ENCODE measurements around the gene OR2S2. TPM values are rescaled to one million over a fixed set of nuclear protein-coding genes. Genes with fewer than 3 reads are reported as not detected.
A peak's percentile ranks its signal among the peaks of the same experiment; 100 is the strongest.

OR2S2 gene
- total and polyA plus RNA-seq, 2 experiments from 2014 or later = 0.11 to 0.30 TPM

DNA sequence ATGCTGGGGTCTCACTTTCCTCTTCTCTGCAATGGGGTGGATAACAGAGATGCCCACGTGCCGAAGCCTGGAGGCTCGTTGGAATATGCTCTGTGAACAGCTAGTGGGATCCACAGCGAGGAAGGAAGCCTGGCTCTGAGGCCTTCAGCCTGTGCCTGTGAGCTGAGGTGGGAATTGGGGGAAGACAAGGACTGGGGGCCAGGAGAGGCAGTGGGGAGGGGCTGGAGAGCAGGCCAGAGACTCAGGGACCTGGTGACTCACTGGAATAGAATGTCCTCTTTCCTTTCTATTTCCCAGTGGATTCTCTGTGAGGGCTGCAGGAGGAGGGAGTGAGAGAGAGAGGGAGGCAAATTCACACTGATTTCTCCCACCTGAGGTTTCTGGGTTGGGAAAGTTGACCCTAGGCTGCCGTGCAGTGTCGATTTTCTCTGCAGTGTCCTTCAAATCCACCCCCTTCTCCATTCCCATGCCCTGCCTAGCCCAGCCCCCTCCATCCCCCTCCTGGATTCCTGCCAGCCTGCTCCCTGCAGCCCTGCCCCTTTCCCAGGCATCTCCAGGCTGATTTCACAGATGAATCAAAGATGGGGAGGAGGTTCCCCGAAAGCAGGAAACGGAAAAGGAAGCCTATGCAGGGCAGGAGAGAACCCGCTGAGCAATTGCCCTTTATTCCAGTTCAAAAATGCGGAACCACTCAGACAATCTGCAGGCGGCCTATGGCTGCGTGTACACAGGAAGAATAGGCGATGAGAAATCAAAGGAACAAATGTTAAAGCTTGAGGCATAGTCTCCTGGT lies 50.0 kb downstream of the OR2S2 start:
- H3F3A ChIP-seq (ENCODE audit: insufficient read depth) = peaks cover 43% of the 10 kb centered on the region
- H3K36me3 ChIP-seq (ENCODE audit: low read depth) = no peaks in the 10 kb centered on the region
- no peak for TF ChIP-seq EZH2 (IDR thresholded peaks at IDR 0.05; ENCODE audit: insufficient read depth, poor library complexity, severe bottlenecking)
- no peak for TF ChIP-seq EZH2phosphoT487 (IDR thresholded peaks at IDR 0.05; ENCODE audit: insufficient read depth, low read depth)
- peaks cover 52% of the 10 kb centered on the region for H3K4me1 ChIP-seq (ENCODE audit: insufficient read depth)
- peak overlapping the region; percentile 97 for H3K27ac ChIP-seq
- H3K9ac ChIP-seq = peak overlapping the region; percentile 84
- DNase-seq = peak; percentile 87
- H3K27me3 ChIP-seq (replicated peaks; ENCODE audit: insufficient read depth) = no peaks in the 10 kb centered on the region
- H3K9me2 ChIP-seq (ENCODE audit: insufficient read depth) = no peaks in the 10 kb centered on the region
- H3K79me2 ChIP-seq (ENCODE audit: insufficient read depth) = no peaks in the 10 kb centered on the region
- H2AFZ ChIP-seq = peak overlapping the region; percentile 83
- H3K4me3 ChIP-seq = peak overlapping the region; percentile 56
- no peaks in the 10 kb centered on the region for H4K20me1 ChIP-seq (ENCODE audit: insufficient read depth)
- in situ Hi-C loops (cut with MboI) = no loop called here
- WGBS, 2 experiments (ENCODE audit: low coverage in 1 of 2, low lambda C conversion rate in 2 of 2, missing lambda C conversion rate in 2 of 2) = 1 to 5% methylated on average over 13 of the region's 13 CpGs
- H3K4me2 ChIP-seq (ENCODE audit: unreplicated experiment) = peak overlapping the region; percentile 74
- no peaks in the 10 kb centered on the region for H3K9me3 ChIP-seq (ENCODE audit: low read depth)

Other genes with a start within 250 kb of the OR2S2 start
- gene TLN1, start 226.0 kb downstream of the OR2S2 start, total RNA-seq (2014; rRNA removed; shearing (Covaris generic)) = 527 and 566 TPM in 2 replicates
- gene TLN1, start 226.0 kb downstream of the OR2S2 start, polyA plus RNA-seq (2016; fragmentation: Nextera tagmentation; extraction: Ambion mirVana) = 198 and 202 TPM in 2 replicates
- 101 and 111 TPM in 2 replicates for gene CREB3, start 225.5 kb downstream of the OR2S2 start, total RNA-seq (2014; rRNA removed; shearing (Covaris generic))
- gene CREB3, start 225.5 kb downstream of the OR2S2 start, polyA plus RNA-seq (2016; fragmentation: Nextera tagmentation; extraction: Ambion mirVana) = 113 and 114 TPM in 2 replicates
- gene GBA2, start 208.9 kb downstream of the OR2S2 start, total RNA-seq (2014; rRNA removed; shearing (Covaris generic)) = 20.3 and 30.0 TPM in 2 replicates
- gene GBA2, start 208.9 kb downstream of the OR2S2 start, polyA plus RNA-seq (2016; fragmentation: Nextera tagmentation; extraction: Ambion mirVana) = 24.0 and 27.6 TPM in 2 replicates
- gene RGP1, start 208.9 kb downstream of the OR2S2 start, total RNA-seq (2014; rRNA removed; shearing (Covaris generic)) = 19.1 and 20.0 TPM in 2 replicates
- gene RGP1, start 208.9 kb downstream of the OR2S2 start, polyA plus RNA-seq (2016; fragmentation: Nextera tagmentation; extraction: Ambion mirVana) = 4.7 and 4.8 TPM in 2 replicates
- not detected in 2 replicates for gene MSMP, start 203.9 kb downstream of the OR2S2 start, total RNA-seq (2014; rRNA removed; shearing (Covaris generic))
- gene MSMP, start 203.9 kb downstream of the OR2S2 start, polyA plus RNA-seq (2016; fragmentation: Nextera tagmentation; extraction: Ambion mirVana) = not detected in 2 replicates
- 26.7 and 26.9 TPM in 2 replicates for gene NPR2, start 166.6 kb downstream of the OR2S2 start, total RNA-seq (2014; rRNA removed; shearing (Covaris generic))
- gene NPR2, start 166.6 kb downstream of the OR2S2 start, polyA plus RNA-seq (2016; fragmentation: Nextera tagmentation; extraction: Ambion mirVana) = 9.7 and 11.8 TPM in 2 replicates
- 0.76 and 0.97 TPM in 2 replicates for gene SPAG8, start 145.9 kb downstream of the OR2S2 start, total RNA-seq (2014; rRNA removed; shearing (Covaris generic))
- gene SPAG8, start 145.9 kb downstream of the OR2S2 start, polyA plus RNA-seq (2016; fragmentation: Nextera tagmentation; extraction: Ambion mirVana) = 1.2 and 1.3 TPM in 2 replicates
- 16.7 and 30.6 TPM in 2 replicates for gene HINT2, start 143.1 kb downstream of the OR2S2 start, total RNA-seq (2014; rRNA removed; shearing (Covaris generic))
- gene HINT2, start 143.1 kb downstream of the OR2S2 start, polyA plus RNA-seq (2016; fragmentation: Nextera tagmentation; extraction: Ambion mirVana) = 50.7 and 60.5 TPM in 2 replicates
- gene FAM221B, start 129.4 kb downstream of the OR2S2 start, total RNA-seq (2014; rRNA removed; shearing (Covaris generic)) = not detected in 2 replicates
- not detected in 2 replicates for gene FAM221B, start 129.4 kb downstream of the OR2S2 start, polyA plus RNA-seq (2016; fragmentation: Nextera tagmentation; extraction: Ambion mirVana)
- 3.7 and 3.9 TPM in 2 replicates for gene TMEM8B, start 128.9 kb downstream of the OR2S2 start, total RNA-seq (2014; rRNA removed; shearing (Covaris generic))
- gene TMEM8B, start 128.9 kb downstream of the OR2S2 start, polyA plus RNA-seq (2016; fragmentation: Nextera tagmentation; extraction: Ambion mirVana) = 4.0 and 4.9 TPM in 2 replicates
- not detected in 2 replicates for gene OR13J1, start 87.8 kb downstream of the OR2S2 start, total RNA-seq (2014; rRNA removed; shearing (Covaris generic))
- gene OR13J1, start 87.8 kb downstream of the OR2S2 start, polyA plus RNA-seq (2016; fragmentation: Nextera tagmentation; extraction: Ambion mirVana) = not detected in 2 replicates
- gene HRCT1, start 52.0 kb downstream of the OR2S2 start, total RNA-seq (2014; rRNA removed; shearing (Covaris generic)) = 0.76 and 1.2 TPM in 2 replicates
- gene HRCT1, start 52.0 kb downstream of the OR2S2 start, polyA plus RNA-seq (2016; fragmentation: Nextera tagmentation; extraction: Ambion mirVana) = 3.4 and 3.6 TPM in 2 replicates
- not detected in 2 replicates for gene SPAAR, start 48.7 kb downstream of the OR2S2 start, total RNA-seq (2014; rRNA removed; shearing (Covaris generic))
- gene SPAAR, start 48.7 kb downstream of the OR2S2 start, polyA plus RNA-seq (2016; fragmentation: Nextera tagmentation; extraction: Ambion mirVana) = 0.23 and 0.39 TPM in 2 replicates
- 113 and 127 TPM in 2 replicates for gene RECK, start 78.8 kb upstream of the OR2S2 start, total RNA-seq (2014; rRNA removed; shearing (Covaris generic))
- gene RECK, start 78.8 kb upstream of the OR2S2 start, polyA plus RNA-seq (2016; fragmentation: Nextera tagmentation; extraction: Ambion mirVana) = 161 and 165 TPM in 2 replicates
- 27.5 and 32.9 TPM in 2 replicates for gene GLIPR2, start 178.6 kb upstream of the OR2S2 start, total RNA-seq (2014; rRNA removed; shearing (Covaris generic))
- 43.4 and 47.5 TPM in 2 replicates for gene GLIPR2, start 178.6 kb upstream of the OR2S2 start, polyA plus RNA-seq (2016; fragmentation: Nextera tagmentation; extraction: Ambion mirVana)
- 0.51 and 2.8 TPM in 2 replicates for gene CCIN, start 211.2 kb upstream of the OR2S2 start, total RNA-seq (2014; rRNA removed; shearing (Covaris generic))
- 1.4 and 2.5 TPM in 2 replicates for gene CCIN, start 211.2 kb upstream of the OR2S2 start, polyA plus RNA-seq (2016; fragmentation: Nextera tagmentation; extraction: Ambion mirVana)
- 230 and 240 TPM in 2 replicates for gene CLTA, start 232.8 kb upstream of the OR2S2 start, total RNA-seq (2014; rRNA removed; shearing (Covaris generic))
- 218 and 229 TPM in 2 replicates for gene CLTA, start 232.8 kb upstream of the OR2S2 start, polyA plus RNA-seq (2016; fragmentation: Nextera tagmentation; extraction: Ambion mirVana)

Data from GM23248 (cell line).